ENCODE results near the gene S100A7A. TPM values are rescaled to one million over a fixed set of nuclear protein-coding genes. Genes with fewer than 3 reads are reported as not detected.

Gene S100A7A
- total and polyA plus RNA-seq, 9 donors, result not detected

DNA sequence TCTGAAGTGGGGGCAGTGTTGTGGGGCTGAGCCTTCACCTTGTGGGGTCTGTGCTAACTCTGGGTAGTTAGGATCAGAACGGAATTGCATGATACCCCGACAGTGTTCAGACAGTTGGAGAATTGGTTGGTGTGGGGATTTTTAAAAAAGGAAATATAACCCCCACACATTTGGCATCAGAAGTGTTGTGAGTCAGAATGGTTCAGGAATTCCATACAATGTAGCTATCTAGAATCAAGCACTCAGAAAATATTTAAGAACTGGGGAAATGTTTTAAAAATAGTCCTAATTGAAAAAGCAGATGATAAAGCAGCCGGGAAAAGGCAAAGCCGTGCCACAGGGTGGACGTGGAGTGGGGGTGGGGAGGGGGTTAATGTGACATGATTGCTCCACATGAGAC is 50.6 kb downstream of the S100A7A start:
- 2 to 6% (median 3%) methylated on average over 5 of the region's 5 CpGs for WGBS, 3 donors

GRCh38 chr1:153470707-153471106 is 54.4 kb downstream of the S100A7A start:
- Histone ChIP-seq H3K36me3 (no peaks in the 10 kb centered on the region), H3K4me3 (no peak overlapping the region), H3K9me3 (no peaks in the 10 kb centered on the region), H3K27ac (no peak overlapping the region), H3K4me1 (ENCODE audit: insufficient read depth) (peaks cover 4% of the 10 kb centered on the region), H3K27me3 (no peaks in the 10 kb centered on the region)
- TF ChIP-seq EP300 (IDR thresholded peaks at IDR 0.05) (no peak), POLR2A (IDR thresholded peaks at IDR 0.05) (no peak)
- TF ChIP-seq, protein P1, sequence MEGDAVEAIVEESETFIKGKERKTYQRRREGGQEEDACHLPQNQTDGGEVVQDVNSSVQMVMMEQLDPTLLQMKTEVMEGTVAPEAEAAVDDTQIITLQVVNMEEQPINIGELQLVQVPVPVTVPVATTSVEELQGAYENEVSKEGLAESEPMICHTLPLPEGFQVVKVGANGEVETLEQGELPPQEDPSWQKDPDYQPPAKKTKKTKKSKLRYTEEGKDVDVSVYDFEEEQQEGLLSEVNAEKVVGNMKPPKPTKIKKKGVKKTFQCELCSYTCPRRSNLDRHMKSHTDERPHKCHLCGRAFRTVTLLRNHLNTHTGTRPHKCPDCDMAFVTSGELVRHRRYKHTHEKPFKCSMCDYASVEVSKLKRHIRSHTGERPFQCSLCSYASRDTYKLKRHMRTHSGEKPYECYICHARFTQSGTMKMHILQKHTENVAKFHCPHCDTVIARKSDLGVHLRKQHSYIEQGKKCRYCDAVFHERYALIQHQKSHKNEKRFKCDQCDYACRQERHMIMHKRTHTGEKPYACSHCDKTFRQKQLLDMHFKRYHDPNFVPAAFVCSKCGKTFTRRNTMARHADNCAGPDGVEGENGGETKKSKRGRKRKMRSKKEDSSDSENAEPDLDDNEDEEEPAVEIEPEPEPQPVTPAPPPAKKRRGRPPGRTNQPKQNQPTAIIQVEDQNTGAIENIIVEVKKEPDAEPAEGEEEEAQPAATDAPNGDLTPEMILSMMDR (IDR thresholded peaks at IDR 0.05), result no peak
- intact Hi-C loops (cut with DNase I), result no loop called here
- DNase-seq, result no peak

More for the DNA sequence above, 50.6 kb downstream of the S100A7A start:
- TF ChIP-seq, protein P1 (IDR thresholded peaks at IDR 0.05), result no peak
- TF ChIP-seq POLR2A (IDR thresholded peaks at IDR 0.05) (no peak), EP300 (IDR thresholded peaks at IDR 0.05) (no peak)
- Histone ChIP-seq H3K27ac (no peak overlapping the region), H3K9me3 (no peaks in the 10 kb centered on the region), H3K4me1 (ENCODE audit: insufficient read depth) (peaks cover 5% of the 10 kb centered on the region), H3K36me3 (no peaks in the 10 kb centered on the region), H3K4me3 (no peak overlapping the region), H3K27me3 (no peaks in the 10 kb centered on the region)
- DNase-seq, result no peak
- intact Hi-C loops (cut with DNase I), result no loop called here

Small RNA genes within 50 kb of the gene (small RNA-seq; reads per million reads assigned to genes)
- not detected for gene S100A15A

Other genes starting within 250 kb of the S100A7A start
- gene LELP1, start 213.1 kb upstream of the S100A7A start, total RNA-seq, result not detected
- gene LELP1, start 213.1 kb upstream of the S100A7A start, polyA plus RNA-seq, result not detected
- gene PRR9, start 198.9 kb upstream of the S100A7A start, total RNA-seq, result 1 to 10 TPM in 1 of 7 donors, not detected in 6; 1.3 TPM
- under 1 TPM in 1 of 2 donors, not detected in 1; 0.13 TPM for gene PRR9, start 198.9 kb upstream of the S100A7A start, polyA plus RNA-seq
- under 1 TPM in 1 of 7 donors, not detected in 6; 0.25 TPM for gene LORICRIN, start 156.8 kb upstream of the S100A7A start, total RNA-seq
- under 1 TPM in 1 of 2 donors, not detected in 1; 0.07 TPM for gene LORICRIN, start 156.8 kb upstream of the S100A7A start, polyA plus RNA-seq
- not detected for gene PGLYRP3, start 103.6 kb upstream of the S100A7A start, total RNA-seq
- not detected for gene PGLYRP3, start 103.6 kb upstream of the S100A7A start, polyA plus RNA-seq
- not detected for gene PGLYRP4, start 67.7 kb upstream of the S100A7A start, total RNA-seq
- gene PGLYRP4, start 67.7 kb upstream of the S100A7A start, polyA plus RNA-seq, result not detected
- 10 to 100 TPM in 6 of 7 donors, 1 to 10 TPM in 1; 8.8 to 96.3 (median 33.2) TPM for gene S100A9, start 58.7 kb upstream of the S100A7A start, total RNA-seq
- gene S100A9, start 58.7 kb upstream of the S100A7A start, polyA plus RNA-seq, result 10 to 100 TPM; 22.8 to 57.8 TPM
- 1 to 10 TPM in 3 of 7 donors, under 1 TPM in 2, not detected in 2; 0.70 to 2.4 (median 1.0) TPM for gene S100A12, start 40.9 kb upstream of the S100A7A start, total RNA-seq
- 1 to 10 TPM in 1 of 2 donors, under 1 TPM in 1; 0.80 to 1.0 TPM for gene S100A12, start 40.9 kb upstream of the S100A7A start, polyA plus RNA-seq
- 10 to 100 TPM in 3 of 7 donors, 1 to 10 TPM in 4; 5.3 to 60.5 (median 9.1) TPM for gene S100A8, start 25.4 kb upstream of the S100A7A start, total RNA-seq
- gene S100A8, start 25.4 kb upstream of the S100A7A start, polyA plus RNA-seq, result 10 to 100 TPM in 1 of 2 donors, 1 to 10 TPM in 1; 8.3 to 19.4 TPM
- gene S100A7, start 44.1 kb downstream of the S100A7A start, total RNA-seq, result under 1 TPM in 1 of 7 donors, not detected in 6; 0.97 TPM
- not detected for gene S100A7, start 44.1 kb downstream of the S100A7A start, polyA plus RNA-seq
- gene S100A6, start 119.5 kb downstream of the S100A7A start, total RNA-seq, result 100 to 1,000 TPM; 170 to 646 (median 456) TPM
- gene S100A6, start 119.5 kb downstream of the S100A7A start, polyA plus RNA-seq, result 100 to 1,000 TPM; 587 to 764 TPM
- not detected for gene S100A5, start 124.4 kb downstream of the S100A7A start, total RNA-seq
- not detected for gene S100A5, start 124.4 kb downstream of the S100A7A start, polyA plus RNA-seq
- gene S100A4, start 129.3 kb downstream of the S100A7A start, total RNA-seq, result 10 to 100 TPM; 12.7 to 85.5 (median 37.3) TPM
- 100 to 1,000 TPM; 104 to 160 TPM for gene S100A4, start 129.3 kb downstream of the S100A7A start, polyA plus RNA-seq
- gene S100A3, start 132.7 kb downstream of the S100A7A start, total RNA-seq, result 1 to 10 TPM in 3 of 7 donors, under 1 TPM in 1, not detected in 3; 0.48 to 2.5 (median 1.3) TPM
- 1 to 10 TPM in 1 of 2 donors, not detected in 1; 2.2 TPM for gene S100A3, start 132.7 kb downstream of the S100A7A start, polyA plus RNA-seq
- 1 to 10 TPM in 4 of 7 donors, under 1 TPM in 1, not detected in 2; 0.61 to 4.0 (median 1.8) TPM for gene S100A2, start 149.3 kb downstream of the S100A7A start, total RNA-seq
- 1 to 10 TPM in 1 of 2 donors, under 1 TPM in 1; 0.88 to 3.3 TPM for gene S100A2, start 149.3 kb downstream of the S100A7A start, polyA plus RNA-seq
- 100 to 1,000 TPM in 2 of 7 donors, 10 to 100 TPM in 5; 40.7 to 110 (median 67.3) TPM for gene S100A16, start 196.6 kb downstream of the S100A7A start, total RNA-seq
- 100 to 1,000 TPM; 117 to 200 TPM for gene S100A16, start 196.6 kb downstream of the S100A7A start, polyA plus RNA-seq
- 10 to 100 TPM in 1 of 7 donors, 1 to 10 TPM in 4, not detected in 2; 1.3 to 19.8 (median 2.9) TPM for gene S100A14, start 199.8 kb downstream of the S100A7A start, total RNA-seq
- gene S100A14, start 199.8 kb downstream of the S100A7A start, polyA plus RNA-seq, result under 1 TPM; 0.40 to 0.68 TPM
- gene S100A13, start 211.0 kb downstream of the S100A7A start, total RNA-seq, result 100 to 1,000 TPM in 4 of 7 donors, 10 to 100 TPM in 3; 73.2 to 263 (median 103) TPM
- gene S100A13, start 211.0 kb downstream of the S100A7A start, polyA plus RNA-seq, result 100 to 1,000 TPM; 179 to 560 TPM
- gene S100A1, start 211.9 kb downstream of the S100A7A start, total RNA-seq, result 10 to 100 TPM in 2 of 7 donors, 1 to 10 TPM in 3, under 1 TPM in 1, not detected in 1; 0.91 to 77.2 (median 4.8) TPM
- gene S100A1, start 211.9 kb downstream of the S100A7A start, polyA plus RNA-seq, result 1 to 10 TPM in 1 of 2 donors, under 1 TPM in 1; 0.97 to 1.2 TPM
- gene CHTOP, start 217.5 kb downstream of the S100A7A start, total RNA-seq, result 10 to 100 TPM; 54.0 to 91.1 (median 79.0) TPM
- gene CHTOP, start 217.5 kb downstream of the S100A7A start, polyA plus RNA-seq, result 10 to 100 TPM; 66.3 to 72.9 TPM
- 10 to 100 TPM; 31.6 to 48.9 (median 38.4) TPM for gene SNAPIN, start 242.2 kb downstream of the S100A7A start, total RNA-seq
- gene SNAPIN, start 242.2 kb downstream of the S100A7A start, polyA plus RNA-seq, result 10 to 100 TPM; 41.3 to 70.2 TPM

Measured in ovary (tissue), 9 donors.